Testis (tissue), 2 donors: ENCODE results near the gene PIBF1.

Experiments
- POLR2A ChIP-seq: fragments of 450-650 bp; IDR thresholded peaks from one replicate; pipeline ENCODE4 v1.6.1; 2017; ENCODE audit warnings: antibody characterized with exemption, mild to moderate bottlenecking, moderate library complexity
- TF ChIP-seq, protein P1 (sequence below), 3 experiments: fragments of 450-650 bp in 2 of 3; fragments of 200-600 bp in 1 of 3; sonication (generic) in 1 of 3; IDR thresholded peaks; one replicate each; pipeline ENCODE4 v1.5.1; 2016 to 2019; ENCODE audit warnings: antibody characterized with exemption in 3 of 3, mild to moderate bottlenecking in 2 of 3, moderate library complexity in 1 of 3

DNA sequence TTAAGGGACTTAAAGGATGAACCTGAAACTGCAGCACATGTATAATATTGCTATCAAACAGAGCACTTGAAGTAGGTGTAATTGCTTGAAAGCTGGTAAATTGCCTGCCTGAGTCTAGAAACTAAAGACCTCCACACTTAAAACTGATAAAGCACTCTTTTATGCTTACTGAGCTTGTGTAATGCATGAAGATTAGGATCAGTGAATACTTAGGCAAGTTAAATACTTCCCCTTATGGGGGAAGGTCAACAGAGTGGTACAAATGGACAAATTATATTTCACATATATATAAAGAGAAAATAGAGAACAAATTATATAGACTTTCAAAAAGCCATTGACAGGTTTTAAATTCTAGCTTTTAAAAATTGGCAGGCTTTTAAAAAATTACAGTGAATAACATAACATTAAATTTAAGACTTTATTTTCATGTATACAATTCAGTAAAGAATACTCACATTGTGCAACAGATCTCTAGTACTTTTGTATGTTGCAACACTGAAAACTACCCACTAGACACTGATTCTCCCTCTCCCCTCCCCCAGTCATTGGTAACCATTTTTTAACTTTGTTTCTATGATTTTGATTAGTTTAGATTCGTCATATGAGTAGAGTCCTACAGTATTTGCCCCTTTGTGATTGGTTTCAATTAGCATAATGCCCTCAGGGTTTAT is 23.9 kb downstream of the PIBF1 start:
- TF ChIP-seq, protein P1, sequence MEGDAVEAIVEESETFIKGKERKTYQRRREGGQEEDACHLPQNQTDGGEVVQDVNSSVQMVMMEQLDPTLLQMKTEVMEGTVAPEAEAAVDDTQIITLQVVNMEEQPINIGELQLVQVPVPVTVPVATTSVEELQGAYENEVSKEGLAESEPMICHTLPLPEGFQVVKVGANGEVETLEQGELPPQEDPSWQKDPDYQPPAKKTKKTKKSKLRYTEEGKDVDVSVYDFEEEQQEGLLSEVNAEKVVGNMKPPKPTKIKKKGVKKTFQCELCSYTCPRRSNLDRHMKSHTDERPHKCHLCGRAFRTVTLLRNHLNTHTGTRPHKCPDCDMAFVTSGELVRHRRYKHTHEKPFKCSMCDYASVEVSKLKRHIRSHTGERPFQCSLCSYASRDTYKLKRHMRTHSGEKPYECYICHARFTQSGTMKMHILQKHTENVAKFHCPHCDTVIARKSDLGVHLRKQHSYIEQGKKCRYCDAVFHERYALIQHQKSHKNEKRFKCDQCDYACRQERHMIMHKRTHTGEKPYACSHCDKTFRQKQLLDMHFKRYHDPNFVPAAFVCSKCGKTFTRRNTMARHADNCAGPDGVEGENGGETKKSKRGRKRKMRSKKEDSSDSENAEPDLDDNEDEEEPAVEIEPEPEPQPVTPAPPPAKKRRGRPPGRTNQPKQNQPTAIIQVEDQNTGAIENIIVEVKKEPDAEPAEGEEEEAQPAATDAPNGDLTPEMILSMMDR (IDR thresholded peaks at IDR 0.05): no peak
- no peak for TF ChIP-seq POLR2A
